IPS-11a (cell line): Measurements from ENCODE around the gene RGS5.

ENCODE experiments used
- H3K4me3 ChIP-seq: one replicate; pipeline ENCODE4 v1.5.1; 2013; ENCODE audit warnings: low read depth, low read length, control low read depth

The RGS5 gene

GRCh38 chr1:163093169-163093568 lies 109.5 kb downstream of the RGS5 start:
- no peak overlapping the region for H3K4me3 ChIP-seq
